HG03521 (cell line): ENCODE measurements around the gene CT47A7.
"Not testable (repeated sequence)": the region's sequence is repeated elsewhere in the genome, so short reads cannot be mapped to it uniquely, and the experiment has no call there.

Source experiments
- ATAC-seq: cut with Tn5 transposase; IDR thresholded peaks from one replicate; pipeline ENCODE4 v1.9.1; 2021; ENCODE audit warnings: mild to moderate bottlenecking, moderate library complexity; ENCODE audit not compliant: unreplicated experiment

CT47A7 gene

GRCh38 chrX:120956500-120956899, at the start of gene CT47A7:
Gene CT47A7, minus strand, starts transcription at chrX:120956600. Its CDS starts 255 bp downstream, at chrX:120956345.
- ATAC-seq: not testable (repeated sequence)

DNA sequence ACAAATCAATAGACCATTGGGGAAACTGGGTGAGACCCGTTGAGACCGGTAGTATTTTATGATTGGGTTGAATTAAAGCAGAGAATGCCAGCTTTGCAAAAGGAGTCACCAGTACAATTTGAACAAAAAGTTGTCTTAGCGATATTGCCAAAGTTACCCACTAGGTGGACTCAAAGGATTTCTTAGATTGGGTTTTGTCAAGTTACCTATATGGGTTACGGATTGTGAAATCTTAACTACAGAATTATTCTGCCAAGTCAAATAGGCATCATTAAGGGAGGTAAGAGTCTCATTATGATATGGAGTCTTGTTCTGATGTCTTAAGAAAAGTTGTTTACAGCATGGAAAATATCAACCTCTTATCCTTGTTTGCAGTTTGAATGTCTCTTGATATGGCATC, 44.2 kb upstream of the CT47A7 start:
- no peak for ATAC-seq

DNA sequence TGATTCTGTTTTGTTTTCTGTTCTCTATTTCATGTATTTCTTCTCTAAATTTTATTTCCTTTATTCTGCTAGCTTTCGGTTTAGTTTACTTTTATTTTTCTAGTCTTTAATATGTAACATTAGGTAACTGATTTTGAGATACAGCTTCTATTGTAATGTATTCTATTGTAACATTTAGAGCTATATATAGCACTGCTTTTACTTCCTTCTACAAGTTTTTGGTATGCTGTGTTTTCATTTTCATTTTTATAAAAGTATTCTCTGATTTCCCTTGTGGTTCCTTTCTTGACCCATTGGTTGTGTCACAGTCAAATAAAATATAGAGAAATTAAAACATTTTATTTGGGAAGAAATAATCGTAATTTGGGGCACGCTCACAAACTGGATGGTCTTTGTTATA, 43.0 kb upstream of the CT47A7 start:
- ATAC-seq: no peak

- ATAC-seq: not testable (repeated sequence)
Measured at GRCh38 chrX:120985660-120986059, 29.3 kb upstream of the CT47A7 start, which contains the start of gene CT47A1. Gene CT47A1, minus strand, starts transcription at chrX:120985760. Its CDS starts 231 bp downstream, at chrX:120985529.
